Measurements from ENCODE around the gene SNTG2. TPM values are rescaled to one million over a fixed set of nuclear protein-coding genes. Genes with fewer than 3 reads are reported as not detected.

Gene SNTG2
- 0.31 and 0.43 TPM in 2 replicates for polyA plus RNA-seq (2011; rRNA removed)
- polyA minus RNA-seq (2011; rRNA and poly(A)+ RNA removed) = 1.2 and 1.5 TPM in 2 replicates

GRCh38 chr2:950080-950966 lies at the start of gene SNTG2:
SNTG2 (plus strand) TSS chr2:950849; CDS start chr2:950997, 148 bp downstream.
- CTCF ChIA-PET = interaction anchor here (0.6 kb wide), 1 partner anchor 597 kb away, joined by 3 read pairs; no protein-coding TSS in a partner anchor
- TF ChIP-seq CTCF (IDR thresholded peaks at IDR 0.05; ENCODE audit: insufficient read depth, low read depth, low read length) = no peak
- no peak for DNase-seq (ENCODE audit: low read depth)
- Histone ChIP-seq H3K4me3 (ENCODE audit: low read depth, low read length) (peak within 1 kb of the TSS; percentile 59), H3K27me3 (ENCODE audit: control insufficient read depth, insufficient read depth, low read length) (0 out of 2 replicates have a peak, but pooled peaks cover 1% of the 10 kb centered on the region), H3K36me3 (ENCODE audit: control insufficient read depth, insufficient read depth, low read length) (no peaks in the 10 kb centered on the region)
- POLR2A ChIA-PET = no interaction called here

- ChIA-PET POLR2A (no interaction called here), CTCF (interaction anchor here (1.7 kb wide), 1 partner anchor 188 kb away, joined by 3 read pairs; no protein-coding TSS in a partner anchor)
- H3K27me3 ChIP-seq (ENCODE audit: control insufficient read depth, insufficient read depth, low read length) = no peaks in the 10 kb centered on the region
- no peaks in the 10 kb centered on the region for H3K36me3 ChIP-seq (ENCODE audit: control insufficient read depth, insufficient read depth, low read length)
- no peak for TF ChIP-seq CTCF (IDR thresholded peaks at IDR 0.05; ENCODE audit: insufficient read depth, low read depth, low read length)
- DNase-seq (ENCODE audit: low read depth) = no peak
- no peak overlapping the region for H3K4me3 ChIP-seq (ENCODE audit: low read depth, low read length)
Observed at GRCh38 chr2:902584-902983, 48.1 kb upstream of the SNTG2 start.

GRCh38 chr2:903223-903900 lies 47.3 kb upstream of the SNTG2 start:
- Histone ChIP-seq H3K4me3 (ENCODE audit: low read depth, low read length) (no peak overlapping the region), H3K36me3 (ENCODE audit: control insufficient read depth, insufficient read depth, low read length) (no peaks in the 10 kb centered on the region), H3K27me3 (ENCODE audit: control insufficient read depth, insufficient read depth, low read length) (no peaks in the 10 kb centered on the region)
- no peak for TF ChIP-seq CTCF (IDR thresholded peaks at IDR 0.05; ENCODE audit: insufficient read depth, low read depth, low read length)
- CTCF ChIA-PET = interaction anchor here (1.7 kb wide), 1 partner anchor 188 kb away, joined by 3 read pairs; no protein-coding TSS in a partner anchor
- POLR2A ChIA-PET = no interaction called here
- no peak for DNase-seq (ENCODE audit: low read depth)

- no peaks in the 10 kb centered on the region for H3K36me3 ChIP-seq (ENCODE audit: control insufficient read depth, insufficient read depth, low read length)
- H3K4me3 ChIP-seq (ENCODE audit: low read depth, low read length) = no peak overlapping the region
- no peak for TF ChIP-seq CTCF (IDR thresholded peaks at IDR 0.05; ENCODE audit: insufficient read depth, low read depth, low read length)
- no peak for DNase-seq (ENCODE audit: low read depth)
- ChIA-PET CTCF (no interaction called here), POLR2A (no interaction called here)
- H3K27me3 ChIP-seq (ENCODE audit: control insufficient read depth, insufficient read depth, low read length) = no peaks in the 10 kb centered on the region
Observed at GRCh38 chr2:904246-905024, 46.2 kb upstream of the SNTG2 start.

Data from BJ (cell line).